ENCODE data around the gene THRB.

THRB gene

DNA sequence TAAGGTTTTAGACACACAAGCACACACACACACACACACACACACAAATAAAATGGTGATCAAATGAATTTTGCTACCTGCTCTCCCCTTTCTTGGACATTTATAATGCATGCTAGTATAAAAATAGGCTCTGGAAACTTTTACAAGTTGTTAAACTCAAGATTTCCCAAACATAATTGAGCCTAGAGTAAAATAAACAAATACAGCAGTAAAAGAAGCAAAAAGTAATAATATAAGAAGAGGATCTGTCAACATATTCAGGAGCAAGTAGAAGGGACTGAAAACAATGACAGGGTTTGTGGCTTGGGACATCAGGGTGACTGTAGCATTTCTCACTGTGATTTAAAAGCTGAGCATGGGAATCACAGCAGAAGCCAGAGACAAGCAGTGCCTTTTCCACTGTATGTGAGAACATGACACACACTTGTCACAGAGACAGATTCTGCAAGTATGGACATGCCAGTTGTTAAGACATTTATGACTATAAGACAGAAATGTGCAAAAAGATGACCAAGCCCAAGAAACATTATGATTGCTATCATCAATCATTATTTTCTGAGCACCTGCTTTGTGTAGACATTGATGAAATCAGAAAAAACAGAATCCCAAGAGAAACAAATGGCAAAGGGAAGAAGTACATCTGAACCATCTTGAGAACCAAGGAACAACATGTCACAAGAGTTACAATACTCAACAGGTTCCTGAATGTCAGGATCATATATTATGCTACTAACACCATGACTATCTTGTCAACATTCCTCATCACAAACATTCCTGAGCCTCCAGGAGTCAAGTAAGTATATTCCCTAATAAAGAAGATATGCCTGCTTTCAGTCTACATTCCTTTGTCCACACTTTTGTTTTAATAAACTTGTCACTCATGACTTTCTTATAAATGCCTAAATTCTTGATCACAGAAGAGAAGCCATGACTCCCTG, 7.1 kb downstream of the THRB start:
- no peak for DNase-seq (ENCODE audit: low read depth)

DNA sequence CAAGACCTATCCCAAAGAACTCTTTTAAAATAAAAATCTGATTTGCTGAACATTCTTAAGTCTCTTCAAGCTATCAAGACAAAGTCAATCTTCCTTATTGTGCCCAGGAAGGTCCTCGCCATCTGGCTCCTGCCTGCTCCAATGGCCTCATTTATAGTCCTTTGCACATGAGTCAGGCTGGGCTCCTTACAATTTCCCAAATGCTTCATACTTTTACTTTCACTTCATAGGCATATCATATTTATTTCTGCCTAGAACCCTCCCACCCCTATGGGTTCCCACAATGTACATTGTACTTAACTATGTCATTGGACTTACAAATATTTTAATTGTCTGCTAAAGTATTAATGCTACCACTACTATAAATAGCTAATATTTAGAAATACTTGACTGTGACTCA, 9.1 kb downstream of the THRB start:
- DNase-seq (ENCODE audit: low read depth): no peak

DNA sequence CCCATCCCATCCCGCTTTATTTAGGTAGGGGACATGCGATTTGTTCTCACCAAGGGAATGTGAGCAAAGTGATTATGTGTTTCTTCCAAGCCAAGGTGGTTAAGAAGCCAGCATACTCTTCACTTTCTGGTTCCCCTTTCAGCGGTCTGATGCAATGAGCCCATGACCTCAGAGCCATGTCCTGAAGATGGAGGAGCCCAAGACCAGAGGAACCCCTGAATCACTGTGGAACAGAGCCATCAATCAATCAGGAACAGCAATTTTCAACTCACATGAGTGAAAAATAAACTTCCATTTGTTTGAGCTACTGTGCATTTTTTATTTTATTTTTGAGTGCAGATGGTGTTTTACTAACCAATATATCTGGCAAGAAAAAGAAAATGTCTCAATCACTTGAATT, 10.8 kb downstream of the THRB start:
- DNase-seq (ENCODE audit: low read depth): no peak

DNA sequence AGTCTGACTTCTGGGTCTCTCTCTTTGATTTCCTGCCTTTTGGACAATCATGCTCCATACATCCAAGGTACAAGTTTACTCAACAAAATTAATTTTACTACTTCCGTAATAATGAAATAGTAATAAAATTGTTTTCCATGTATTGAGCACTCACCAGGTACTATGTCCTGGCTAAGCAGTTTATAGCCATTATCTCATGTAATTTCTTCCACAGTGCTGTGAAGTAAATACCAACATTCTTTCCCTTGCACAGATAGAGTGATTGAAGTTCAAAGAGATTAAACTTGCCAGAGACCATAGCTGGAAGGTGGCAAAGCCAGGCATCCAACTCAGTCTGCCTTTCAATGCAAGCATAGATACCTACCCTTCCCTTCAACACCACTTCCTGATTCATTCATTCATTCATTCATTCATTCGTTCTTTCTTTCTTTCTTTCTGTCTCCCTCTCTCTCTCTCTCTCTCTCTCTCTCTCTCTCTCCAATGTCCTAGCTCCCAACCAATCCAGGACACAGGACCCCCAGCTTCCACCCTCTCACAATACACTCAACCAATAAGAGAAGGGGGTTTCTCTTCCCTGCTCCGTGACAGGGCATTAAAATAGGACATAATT, 12.4 kb downstream of the THRB start:
- DNase-seq (ENCODE audit: low read depth): no peak

DNA sequence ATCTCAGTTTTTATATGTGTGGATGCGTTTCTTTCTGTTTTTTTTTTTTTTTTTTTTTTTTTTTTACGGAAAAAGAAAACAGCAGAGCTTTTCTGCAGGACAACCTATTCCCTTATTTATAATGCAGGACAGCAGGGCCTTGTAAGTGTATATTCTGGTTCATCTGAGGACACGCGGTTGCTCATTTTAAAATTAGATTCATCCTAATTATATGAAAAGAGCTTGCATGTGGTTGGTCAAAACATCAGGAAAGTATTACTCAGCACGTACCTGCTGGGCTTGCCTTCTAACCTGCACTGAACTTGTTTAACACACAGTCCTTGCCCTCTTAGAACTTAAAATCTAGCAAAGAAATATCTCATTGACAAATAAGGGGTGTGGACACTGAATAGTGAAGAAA, 13.5 kb downstream of the THRB start:
- DNase-seq (ENCODE audit: low read depth): no peak

DNA sequence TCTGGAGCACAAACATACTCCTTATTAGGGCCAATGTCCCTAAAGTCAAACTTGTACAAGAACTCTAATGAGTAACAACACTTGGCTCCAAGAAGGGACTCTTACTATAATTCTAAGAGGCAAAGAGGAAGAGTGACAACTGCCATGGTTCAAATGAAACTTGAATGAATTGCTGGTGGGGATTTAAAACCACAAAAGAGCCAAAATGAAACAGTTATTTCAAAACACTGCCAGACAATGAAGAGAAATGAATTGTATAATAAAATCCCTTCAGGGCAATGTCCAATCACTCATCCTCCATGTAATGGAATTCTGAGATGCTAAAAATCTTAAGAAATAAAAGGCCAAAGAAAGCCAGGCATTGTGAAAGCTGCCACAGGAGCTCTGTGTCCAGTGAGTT, 14.2 kb downstream of the THRB start:
- DNase-seq (ENCODE audit: low read depth): no peak

DNA sequence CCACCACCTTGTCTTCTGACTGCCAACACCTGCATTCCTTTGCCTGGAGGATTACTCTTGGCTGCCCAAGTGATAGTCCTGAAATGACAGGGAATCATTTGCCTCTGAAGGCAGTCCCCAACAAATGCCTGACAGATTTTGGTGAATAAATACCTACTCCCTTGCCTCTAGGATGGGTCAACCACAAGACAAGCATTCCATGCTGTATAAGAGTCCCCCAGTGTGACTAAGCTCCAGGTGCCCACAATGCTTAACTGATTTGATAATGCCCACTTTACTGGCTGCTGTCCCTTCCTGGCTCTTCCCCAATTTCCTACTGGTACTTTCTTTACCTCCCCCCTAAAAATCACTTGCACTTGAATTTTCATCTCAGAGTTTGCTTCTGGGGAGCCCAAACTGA, 14.8 kb downstream of the THRB start:
- no peak for DNase-seq (ENCODE audit: low read depth)

DNA sequence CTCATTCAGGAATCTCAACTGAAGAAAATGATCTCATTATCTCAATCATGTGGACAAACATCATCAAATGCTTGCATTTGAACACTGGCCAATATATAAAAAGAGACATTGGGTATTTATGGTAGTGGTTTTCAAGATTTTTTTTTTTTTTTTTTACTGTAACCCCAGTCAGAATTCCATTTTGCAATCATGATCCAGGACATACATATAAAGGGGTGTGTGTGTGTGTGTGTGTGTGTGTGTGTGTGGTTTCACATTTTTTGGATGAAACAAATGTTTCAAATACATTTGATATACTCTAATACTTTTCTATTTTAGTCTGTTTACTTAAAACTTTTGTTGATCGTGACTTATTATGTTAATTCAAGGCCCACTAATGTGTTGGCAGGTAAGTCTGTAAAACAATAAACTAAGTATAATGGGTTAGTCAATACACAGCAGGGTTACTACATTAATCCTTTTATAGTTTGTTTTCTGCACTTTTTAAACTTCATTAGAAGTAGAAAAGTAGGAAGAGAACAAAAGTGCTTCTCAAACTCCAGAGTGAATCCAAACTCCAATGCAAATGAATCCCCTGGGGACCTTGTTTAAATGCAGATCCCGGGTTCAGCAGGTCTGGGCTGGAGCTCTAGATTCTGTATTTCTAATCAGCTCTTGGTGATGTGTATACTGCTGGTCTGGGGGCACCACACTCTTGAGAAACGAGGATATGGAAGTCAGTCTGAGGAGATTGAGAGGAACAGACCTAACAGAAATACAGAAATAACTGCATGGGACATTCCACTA, 17.6 kb downstream of the THRB start:
- DNase-seq (ENCODE audit: low read depth): no peak

DNA sequence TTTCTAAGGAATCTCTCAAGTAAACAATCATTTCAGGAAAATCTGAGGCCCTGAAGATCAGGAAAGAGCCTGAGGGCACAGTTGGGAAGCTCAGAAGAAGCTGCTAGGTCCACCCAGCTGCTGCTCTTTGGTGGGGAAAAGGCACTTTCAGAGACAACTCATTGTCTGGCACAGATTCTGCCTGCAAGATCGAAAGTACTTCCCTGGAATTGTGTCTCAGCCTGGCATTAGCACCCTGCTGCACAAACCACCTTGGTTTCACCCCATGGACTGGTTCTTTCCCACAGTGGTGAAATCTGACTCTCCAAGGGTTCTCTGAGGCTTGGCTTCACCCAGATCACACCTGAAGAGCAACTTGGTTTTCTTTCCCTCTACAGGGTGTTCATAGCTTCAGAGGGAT, 18.7 kb downstream of the THRB start:
- DNase-seq (ENCODE audit: low read depth): no peak

DNA sequence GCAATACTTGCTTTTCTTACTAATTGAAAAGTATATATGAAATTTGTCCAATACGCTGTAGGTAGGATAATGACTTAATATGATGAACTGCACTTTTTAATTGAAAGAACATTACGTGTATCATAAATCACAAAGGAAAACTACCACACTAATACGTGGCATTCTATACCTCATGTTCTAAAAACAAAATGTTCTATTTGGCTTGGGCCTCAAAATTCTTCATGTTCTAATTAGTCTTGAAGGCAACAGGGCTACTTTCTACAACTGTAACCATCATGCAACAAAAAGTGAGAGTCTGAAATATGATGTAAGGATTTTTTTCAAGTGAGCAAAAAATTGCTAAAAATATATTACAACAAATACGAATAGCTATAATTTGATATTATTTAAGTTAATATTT, 19.8 kb downstream of the THRB start:
- no peak for DNase-seq (ENCODE audit: low read depth)

DNA sequence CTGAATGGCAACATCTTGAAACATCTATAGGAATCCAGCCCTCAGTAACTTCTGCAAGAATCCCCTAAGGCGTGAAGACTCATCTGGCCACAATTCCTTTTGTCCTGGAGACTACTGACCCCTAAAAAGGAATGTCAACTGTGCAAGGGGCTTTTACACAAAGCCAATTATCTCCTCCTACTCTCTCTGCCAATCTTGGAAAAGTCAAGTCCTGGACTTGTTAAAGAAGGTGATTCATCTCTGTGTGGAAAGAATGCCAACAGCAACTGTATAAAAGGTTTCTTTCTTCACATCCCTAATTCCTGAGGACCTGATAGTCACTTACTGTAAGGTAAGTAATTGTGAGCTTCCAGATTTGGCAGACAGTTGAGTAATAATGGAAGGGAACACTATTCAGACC, 22.3 kb downstream of the THRB start:
- DNase-seq (ENCODE audit: low read depth): no peak

DNA sequence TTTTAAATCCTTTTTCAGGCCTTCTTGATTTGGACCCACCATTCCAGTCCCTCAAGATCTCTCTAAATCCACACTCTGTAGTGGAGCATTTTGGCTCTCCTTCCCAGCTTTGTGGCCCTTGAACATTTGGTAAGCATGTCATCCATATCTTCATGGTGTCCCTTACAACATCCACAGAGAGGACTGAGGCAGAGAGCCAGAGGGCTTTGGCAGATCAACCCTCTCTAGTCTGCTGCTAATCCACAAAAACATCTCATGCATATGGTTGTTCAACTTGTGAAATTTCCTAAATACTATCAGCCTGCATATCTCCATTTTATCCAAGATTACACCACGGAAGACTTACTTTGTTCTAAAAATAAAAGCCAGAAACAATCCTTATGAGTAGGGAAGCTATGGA, 23.2 kb downstream of the THRB start:
- no peak for DNase-seq (ENCODE audit: low read depth)

DNA sequence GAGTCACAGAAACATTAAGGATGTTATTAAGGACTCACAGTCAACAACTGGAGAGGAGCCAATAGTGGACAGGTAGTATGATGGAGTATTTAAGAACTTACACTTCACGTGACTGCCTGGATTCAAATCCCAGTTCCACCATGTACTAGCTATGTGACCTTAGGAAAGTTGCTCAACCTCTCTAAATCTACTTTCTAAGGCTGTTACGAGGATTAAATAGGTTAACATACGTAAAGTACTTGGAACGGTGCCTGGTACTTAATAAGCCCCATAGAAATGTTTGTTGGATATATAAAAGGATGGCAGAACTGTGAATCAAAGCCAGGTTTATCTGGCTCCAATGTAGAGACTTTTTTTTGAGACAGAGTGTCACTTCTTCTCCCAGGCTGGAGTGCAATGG, 24.4 kb downstream of the THRB start:
- no peak for DNase-seq (ENCODE audit: low read depth)

DNA sequence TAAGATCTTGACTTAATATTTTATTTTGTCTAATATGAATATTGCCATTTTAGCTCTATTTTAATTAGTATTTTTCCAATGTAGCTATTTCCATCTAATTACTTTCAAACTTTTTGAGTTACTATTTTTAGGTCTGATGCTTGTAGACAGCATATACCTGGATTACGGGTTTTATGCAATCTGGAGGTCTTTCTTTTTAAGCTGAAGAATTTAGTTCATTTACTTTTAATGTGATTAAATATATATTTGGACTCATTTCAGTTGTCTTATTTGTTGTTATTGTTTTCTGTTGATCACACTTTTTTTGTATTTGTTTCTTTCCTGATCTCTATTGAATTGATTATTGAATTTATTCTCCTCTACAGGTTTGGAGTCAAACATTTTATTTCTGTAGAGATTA, 30.3 kb downstream of the THRB start:
- no peak for DNase-seq (ENCODE audit: low read depth)

DNA sequence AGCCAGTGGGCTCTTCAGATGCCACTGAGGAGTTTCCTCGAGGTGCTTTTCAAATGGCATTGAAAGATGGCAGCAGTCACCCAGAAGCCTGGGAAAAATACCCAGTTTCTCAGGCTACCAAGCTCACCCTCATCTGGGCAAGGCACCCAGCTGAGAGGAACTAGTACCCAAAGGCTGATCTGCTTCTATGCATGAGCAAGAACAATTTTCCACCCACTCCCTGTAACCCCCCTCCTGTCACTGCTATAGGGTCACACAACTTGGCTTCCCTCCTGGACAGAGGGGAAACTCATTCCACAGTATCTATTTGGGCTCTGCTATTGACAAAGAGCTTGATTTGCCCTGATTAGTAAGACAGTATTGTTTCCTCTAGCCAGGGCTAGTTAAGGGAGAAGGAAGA, 31.9 kb downstream of the THRB start:
- no peak for DNase-seq (ENCODE audit: low read depth)

DNA sequence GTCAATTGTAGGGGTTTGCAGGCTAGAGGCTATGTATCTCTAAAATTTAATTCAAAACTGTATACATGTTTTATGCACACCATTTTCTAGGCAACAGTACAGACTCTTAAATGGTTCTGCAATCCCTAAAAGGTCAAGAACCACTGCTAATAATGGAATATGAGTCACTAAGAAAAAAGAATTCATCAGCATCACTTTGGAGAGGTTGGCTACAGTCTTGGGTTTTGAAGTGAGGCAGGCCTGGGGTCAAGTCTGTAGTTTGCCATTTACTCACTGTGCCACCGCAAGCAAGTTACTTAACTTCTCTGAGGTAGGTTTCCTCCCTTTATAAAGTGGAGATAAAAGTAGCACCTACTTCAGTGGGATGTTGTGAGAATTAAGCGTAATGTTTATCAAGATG, 33.7 kb downstream of the THRB start:
- DNase-seq (ENCODE audit: low read depth): no peak

DNA sequence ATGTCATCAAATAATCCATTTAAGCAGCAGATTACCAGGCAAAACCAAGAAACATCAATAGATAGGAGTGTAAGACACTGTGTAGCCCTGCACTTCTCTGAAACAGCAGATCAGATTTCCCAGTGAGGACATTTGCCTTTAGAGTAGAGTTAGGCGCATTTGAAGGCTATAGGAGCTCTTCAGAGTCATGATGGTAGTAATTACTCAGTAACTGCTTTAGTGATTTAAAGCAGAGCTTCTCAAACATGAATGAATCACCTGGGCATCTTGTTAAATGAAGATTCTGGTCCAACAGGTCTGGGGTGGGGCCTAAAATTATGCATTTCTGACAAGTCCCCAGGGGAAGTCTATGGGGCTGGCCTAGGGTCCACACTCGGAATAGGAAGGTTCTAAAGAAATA, 36.9 kb downstream of the THRB start:
- no peak for DNase-seq (ENCODE audit: low read depth)

DNA sequence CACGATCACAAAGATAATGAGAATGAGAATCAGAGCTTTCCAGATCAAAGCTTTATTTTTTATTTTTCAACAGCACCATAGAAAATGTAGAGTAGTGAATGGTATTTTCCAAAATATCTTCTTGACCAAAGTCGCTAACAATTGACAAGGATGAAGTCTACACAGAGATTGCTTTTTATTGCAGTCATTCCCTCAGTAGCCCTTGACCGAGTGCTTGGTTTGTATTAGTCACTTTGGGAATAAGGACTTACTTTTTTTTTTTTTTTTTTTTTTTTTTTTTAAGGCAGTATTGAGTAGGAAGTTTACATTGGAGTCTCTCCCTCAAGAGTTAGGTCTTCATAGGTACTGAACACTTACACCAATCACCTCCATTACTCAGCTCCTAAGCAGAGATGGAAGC, 39.8 kb downstream of the THRB start:
- no peak for DNase-seq (ENCODE audit: low read depth)

DNA sequence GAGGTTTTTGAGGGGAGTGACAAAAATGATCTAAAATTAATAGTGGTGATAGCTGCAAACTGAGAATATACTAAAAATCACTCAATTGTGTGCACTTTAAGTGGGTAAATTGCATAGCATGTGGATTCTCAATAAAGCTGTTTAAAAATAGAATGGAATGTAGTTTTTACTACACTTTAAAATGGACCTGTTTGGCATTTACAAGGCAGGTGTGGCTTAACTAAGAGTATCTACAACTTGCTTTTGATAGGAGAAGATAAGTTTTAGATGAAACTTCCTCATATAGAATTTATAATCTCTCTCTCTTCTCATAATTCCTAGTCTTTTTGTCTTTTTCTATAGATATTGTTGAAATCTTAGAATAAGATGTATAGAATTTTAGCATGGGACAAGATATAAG, 40.3 kb downstream of the THRB start:
- no peak for DNase-seq (ENCODE audit: low read depth)

DNA sequence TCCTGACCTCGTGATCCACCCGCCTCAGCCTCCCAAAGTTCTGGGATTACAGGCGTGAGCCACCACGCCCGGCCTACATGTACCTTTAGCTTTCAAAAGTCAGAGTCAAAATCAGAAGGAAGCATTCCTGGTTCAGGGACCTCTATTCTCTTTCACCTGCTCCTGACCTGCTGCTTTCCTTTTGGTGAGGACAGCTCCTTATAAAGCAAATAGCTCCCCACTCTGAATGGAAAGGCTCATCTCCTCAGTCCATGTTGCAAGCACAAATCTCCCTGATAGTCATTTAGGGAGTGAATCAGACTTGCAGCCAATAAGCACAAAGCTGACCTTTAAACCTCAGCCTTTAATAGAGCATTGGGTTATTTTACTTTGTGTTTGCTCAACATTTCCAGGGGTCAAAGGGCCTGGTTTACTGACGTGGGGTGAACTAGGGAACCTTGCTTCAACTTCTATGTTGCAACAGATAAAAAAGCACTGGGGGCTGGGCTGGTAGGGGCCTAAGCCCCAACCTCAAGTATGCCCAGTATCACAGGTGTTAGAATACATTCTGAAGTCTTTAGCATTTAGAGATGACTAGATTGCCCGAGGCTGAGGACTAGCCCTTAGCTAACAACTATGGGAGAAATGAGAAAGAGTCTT, 43.1 kb downstream of the THRB start:
- no peak for DNase-seq (ENCODE audit: low read depth)

DNA sequence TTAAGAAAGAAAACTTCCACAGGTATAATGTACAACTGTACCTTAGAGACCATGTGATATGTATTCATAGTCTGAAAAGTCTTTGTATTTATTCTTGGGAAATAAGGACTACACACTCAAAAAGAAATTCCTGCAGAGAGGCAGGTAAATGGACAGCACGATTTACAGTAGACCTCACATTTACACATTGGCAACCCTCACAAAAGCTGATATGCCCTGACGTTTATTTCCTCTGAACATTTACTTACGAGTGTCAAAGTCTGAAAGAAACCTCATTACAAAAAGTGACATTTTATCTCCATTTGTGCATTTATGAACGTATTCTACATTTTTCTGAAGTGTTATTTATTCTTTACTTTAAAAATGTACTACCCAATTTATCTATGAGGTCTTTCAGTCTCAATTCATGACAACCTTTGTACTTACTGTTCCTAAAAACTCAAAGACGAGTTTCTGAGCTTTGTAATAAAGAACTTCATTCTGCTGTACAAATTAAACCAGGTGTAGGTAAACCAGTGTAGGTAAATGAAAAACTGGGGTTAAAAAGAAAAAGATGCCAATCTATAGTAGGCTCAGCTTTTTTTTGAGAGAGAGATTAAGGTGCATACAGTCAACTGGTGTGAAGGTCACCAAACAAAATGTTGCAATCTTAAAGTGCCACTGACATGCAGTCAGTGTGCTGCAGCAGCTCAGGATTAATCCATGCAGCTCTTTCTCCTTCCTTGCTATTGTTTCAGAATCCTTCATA, 44.3 kb downstream of the THRB start:
- DNase-seq (ENCODE audit: low read depth): no peak

DNA sequence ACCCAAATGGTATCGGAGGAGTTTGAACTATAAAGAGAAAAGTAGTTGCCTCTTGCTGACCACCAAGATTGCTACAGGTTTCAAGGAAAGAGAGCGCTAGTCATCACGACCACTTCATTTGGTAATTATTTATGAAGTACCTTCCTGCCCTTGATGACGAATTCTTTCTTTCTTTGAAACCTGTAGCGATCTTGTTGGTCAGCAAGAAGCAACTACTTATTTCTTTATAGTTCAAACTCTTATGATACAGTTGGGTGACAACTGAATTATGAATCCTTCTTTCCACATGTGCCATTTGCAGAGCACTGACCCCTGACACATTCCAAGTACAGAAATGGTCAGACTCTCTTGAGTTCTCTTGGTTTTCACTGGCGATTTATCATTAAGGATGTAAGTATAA, 46.8 kb downstream of the THRB start:
- DNase-seq (ENCODE audit: low read depth): no peak
